Stomach (tissue), 9 donors: ENCODE data around the gene CLDN18. TPM values are rescaled to one million over a fixed set of nuclear protein-coding genes. Genes with fewer than 3 reads are reported as not detected.

Source experiments
- DNase-seq, 2 donors: peaks; one replicate each; pipeline versions ENCODE4 v3.0.0 to v3.0.0-alpha.2; 2013 to 2019
- H3K27ac ChIP-seq, 5 donors: fragments of 200-600 bp in 4 of 5; sonication (generic) in 4 of 5; one replicate each; pipeline ENCODE4 v1.5.1; 2013 to 2019; ENCODE audit warnings: mild to moderate bottlenecking in 1 of 5, moderate library complexity in 1 of 5
- H3K27me3 ChIP-seq, 3 donors: fragments of 200-600 bp; sonication (generic); one replicate each; pipeline ENCODE4 v1.5.1; 2017 to 2019; ENCODE audit warnings: mixed run types in 1 of 3
- H3K36me3 ChIP-seq, 4 donors: fragments of 200-600 bp; sonication (generic); 1 replicate in 3 of 4; 2 replicates in 1 of 4; pipeline ENCODE4 v1.5.1; 2016 to 2019
- H3K4me1 ChIP-seq, 4 donors: fragments of 200-600 bp; sonication (generic); one replicate each; pipeline ENCODE4 v1.5.1; 2016 to 2019
- H3K4me3 ChIP-seq, 4 donors: fragments of 200-600 bp; sonication (generic) in 3 of 4; one replicate each; pipeline ENCODE4 v1.5.1; 2016 to 2019; ENCODE audit warnings: mild to moderate bottlenecking in 1 of 4
- H3K9me3 ChIP-seq, 4 donors: fragments of 200-600 bp; sonication (generic); one replicate each; pipeline ENCODE4 v1.5.1; 2016 to 2019
- EP300 ChIP-seq: sonication (generic); formaldehyde crosslinking; IDR thresholded peaks from one replicate; pipeline ENCODE4 v1.6.1; 2017; ENCODE audit warnings: antibody characterized with exemption
- POLR2A ChIP-seq, 4 donors: fragments of 450-650 bp; IDR thresholded peaks; one replicate each; pipeline ENCODE4 v1.6.1; 2016; ENCODE audit warnings: antibody characterized with exemption in 4 of 4, control low read depth in 2 of 4, mild to moderate bottlenecking in 1 of 4, moderate library complexity in 1 of 4
- POLR2AphosphoS5 ChIP-seq, 3 donors: sonication (generic); formaldehyde crosslinking; IDR thresholded peaks; one replicate each; pipeline ENCODE4 v1.6.1; 2016; ENCODE audit warnings: antibody characterized with exemption in 3 of 3
- WGBS, 5 donors: extraction: QIAGEN DNeasy Blood & Tissue Kit in 3 of 5; methylation state at CpG; one replicate each; pipeline versions ENCODE4 v1.1.5 to v1.1.7; 2013 to 2018; 5-methylcytosine and 5-hydroxymethylcytosine counted together
- intact Hi-C: fragments of 100-400 bp; cut with DNase I; formaldehyde crosslinking; loops from one replicate; pipeline ENCODE4 v1.15.1; 2023; ENCODE audit warnings: low total_unique reads
- polyA plus RNA-seq, 3 donors: library from polyadenylated mRNA; stranded (reverse); fragments of 200-250 nt; gene quantifications; one replicate each; pipeline ENCODE4 v1.2.3, GENCODE V29; 2013
- total RNA-seq, 5 donors: library from RNA; depleted of rRNA; stranded (reverse); fragments of >200 nt; gene quantifications; one replicate each; pipeline versions ENCODE4 v1.1.0 to v1.2.3, GENCODE V29; 2014 to 2016
- TF ChIP-seq, protein P1 (sequence below), 7 experiments: fragments of 450-650 bp in 4 of 7; fragments of 200-600 bp in 3 of 7; sonication (generic) in 3 of 7; IDR thresholded peaks; one replicate each; pipeline ENCODE4 v1.5.1; 2016 to 2019; ENCODE audit warnings: antibody characterized with exemption in 7 of 7, control low read depth in 2 of 7, mild to moderate bottlenecking in 1 of 7
- donor health status: healthy with polysubstance abuse.
- donor health status: Bipolar disorder and iron deficiency.
- donor health status: healthy.

The CLDN18 gene
- total and polyA plus RNA-seq, 8 donors: 1.4 to 1,096 (median 186) TPM

DNA sequence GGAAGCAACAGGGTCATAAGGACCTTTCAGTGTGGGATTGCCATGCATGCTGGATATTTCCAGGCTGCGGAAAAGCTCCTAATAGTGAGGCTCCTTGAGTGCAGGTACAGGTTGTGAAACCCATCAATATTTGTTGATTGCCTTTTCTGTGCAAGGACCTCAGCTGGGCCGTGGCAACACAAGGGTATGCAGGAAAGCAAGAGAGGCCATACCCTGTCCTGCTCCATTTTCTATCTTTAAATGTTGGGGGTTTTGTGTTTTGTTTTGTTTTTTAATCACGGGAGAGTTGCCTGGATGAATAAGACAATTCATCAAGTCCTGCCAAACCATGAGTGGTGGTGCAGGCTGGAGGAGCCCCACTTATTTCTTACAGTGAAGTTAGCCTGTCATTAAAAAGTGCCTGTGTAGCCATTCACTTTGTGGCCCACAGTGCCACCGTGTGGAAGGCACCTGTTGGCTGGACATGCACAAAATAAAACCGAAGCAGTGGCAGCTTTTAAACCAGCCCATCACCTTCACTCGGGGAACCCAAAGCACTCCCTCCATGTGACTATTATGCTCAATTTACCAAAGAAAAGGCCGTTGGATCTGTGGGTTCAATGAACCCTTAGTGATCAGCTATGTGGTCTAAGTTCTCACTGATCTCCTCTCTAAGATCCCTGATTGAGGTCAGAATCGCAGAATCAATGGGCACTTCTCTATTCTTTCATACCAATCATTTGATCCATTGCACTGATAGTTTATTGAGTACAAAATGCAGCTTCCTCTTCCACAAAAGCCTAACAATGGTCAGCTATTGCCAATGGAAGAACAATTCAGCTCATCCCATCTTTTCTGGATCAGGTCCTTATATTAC lies 42.2 kb downstream of the CLDN18 start:
- peak in 1 of 3 donors; percentile 50 for TF ChIP-seq POLR2AphosphoS5 (IDR thresholded peaks at IDR 0.05)
- TF ChIP-seq POLR2A (IDR thresholded peaks at IDR 0.05): no peak
- no peak for TF ChIP-seq EP300
- TF ChIP-seq, protein P1, sequence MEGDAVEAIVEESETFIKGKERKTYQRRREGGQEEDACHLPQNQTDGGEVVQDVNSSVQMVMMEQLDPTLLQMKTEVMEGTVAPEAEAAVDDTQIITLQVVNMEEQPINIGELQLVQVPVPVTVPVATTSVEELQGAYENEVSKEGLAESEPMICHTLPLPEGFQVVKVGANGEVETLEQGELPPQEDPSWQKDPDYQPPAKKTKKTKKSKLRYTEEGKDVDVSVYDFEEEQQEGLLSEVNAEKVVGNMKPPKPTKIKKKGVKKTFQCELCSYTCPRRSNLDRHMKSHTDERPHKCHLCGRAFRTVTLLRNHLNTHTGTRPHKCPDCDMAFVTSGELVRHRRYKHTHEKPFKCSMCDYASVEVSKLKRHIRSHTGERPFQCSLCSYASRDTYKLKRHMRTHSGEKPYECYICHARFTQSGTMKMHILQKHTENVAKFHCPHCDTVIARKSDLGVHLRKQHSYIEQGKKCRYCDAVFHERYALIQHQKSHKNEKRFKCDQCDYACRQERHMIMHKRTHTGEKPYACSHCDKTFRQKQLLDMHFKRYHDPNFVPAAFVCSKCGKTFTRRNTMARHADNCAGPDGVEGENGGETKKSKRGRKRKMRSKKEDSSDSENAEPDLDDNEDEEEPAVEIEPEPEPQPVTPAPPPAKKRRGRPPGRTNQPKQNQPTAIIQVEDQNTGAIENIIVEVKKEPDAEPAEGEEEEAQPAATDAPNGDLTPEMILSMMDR (IDR thresholded peaks at IDR 0.05): peak in 5 of 7 experiments; percentile 47 to 75 (median 54)
- DNase-seq: peak; percentile 75 to 81
- no peaks in the 10 kb centered on the region for H3K4me1 ChIP-seq
- H3K9me3 ChIP-seq: no peaks in the 10 kb centered on the region
- H3K27ac ChIP-seq: no peak overlapping the region
- no peak overlapping the region for H3K4me3 ChIP-seq
- no peaks in the 10 kb centered on the region for H3K27me3 ChIP-seq
- 36 to 44% (median 40%) methylated on average over 8 of the region's 8 CpGs for WGBS, 5 donors
- peaks cover 0 to 9% (median 0%) of the 10 kb centered on the region in 4 donors for H3K36me3 ChIP-seq
- intact Hi-C loops: loop anchor here (10.0 kb wide), 1 partner anchor 947 kb away; no protein-coding TSS in a partner anchor

DNA sequence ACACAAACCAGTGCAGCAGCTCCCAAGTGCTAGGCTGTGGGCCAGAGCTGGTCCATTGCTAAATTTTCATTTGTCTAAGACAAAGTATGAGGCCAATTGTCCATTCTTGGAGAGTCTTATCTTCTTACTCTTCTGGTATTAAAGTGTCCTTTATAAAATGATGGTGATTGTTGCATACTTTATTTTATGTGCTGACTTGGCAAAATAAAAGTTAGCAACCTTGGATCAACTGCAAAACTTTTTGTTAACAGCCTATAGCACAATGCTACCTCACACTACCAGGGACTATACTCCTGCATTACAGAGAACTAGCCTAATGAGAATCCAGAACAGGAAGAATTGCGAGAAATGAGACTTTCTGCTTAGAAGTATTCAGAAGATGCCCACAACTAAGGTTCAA lies 44.1 kb downstream of the CLDN18 start:
- intact Hi-C loops: loop anchor here (10.0 kb wide), 1 partner anchor 949 kb away; no protein-coding TSS in a partner anchor
- no peaks in the 10 kb centered on the region for H3K36me3 ChIP-seq
- no peaks in the 10 kb centered on the region for H3K9me3 ChIP-seq
- H3K4me1 ChIP-seq: no peaks in the 10 kb centered on the region
- 82 to 97% (median 91%) methylated on average over 1 of the region's 1 CpG for WGBS, 5 donors
- TF ChIP-seq EP300 (no peak), POLR2AphosphoS5 (IDR thresholded peaks at IDR 0.05) (no peak), POLR2A (IDR thresholded peaks at IDR 0.05) (no peak)
- TF ChIP-seq, protein P1 (IDR thresholded peaks at IDR 0.05): no peak
- no peaks in the 10 kb centered on the region for H3K27me3 ChIP-seq
- H3K4me3 ChIP-seq: no peak overlapping the region
- no peak for DNase-seq
- H3K27ac ChIP-seq: no peak overlapping the region

GRCh38 chr3:138057384-138057783 lies 47.4 kb downstream of the CLDN18 start:
- Histone ChIP-seq H3K36me3 (peaks cover 0 to 13% (median 6%) of the 10 kb centered on the region in 4 donors), H3K4me3 (no peak overlapping the region), H3K9me3 (no peaks in the 10 kb centered on the region), H3K4me1 (no peaks in the 10 kb centered on the region), H3K27ac (no peak overlapping the region), H3K27me3 (no peaks in the 10 kb centered on the region)
- TF ChIP-seq, protein P1 (IDR thresholded peaks at IDR 0.05): no peak
- TF ChIP-seq EP300 (no peak), POLR2AphosphoS5 (IDR thresholded peaks at IDR 0.05) (no peak), POLR2A (IDR thresholded peaks at IDR 0.05) (no peak)
- 46 to 75% (median 62%) methylated on average over 3 of the region's 3 CpGs for WGBS, 5 donors
- intact Hi-C loops: loop anchor here (10.0 kb wide), 1 partner anchor 953 kb away; no protein-coding TSS in a partner anchor
- DNase-seq: no peak

GRCh38 chr3:138059261-138059660 lies 49.3 kb downstream of the CLDN18 start:
- no peaks in the 10 kb centered on the region for H3K27me3 ChIP-seq
- no peak overlapping the region for H3K27ac ChIP-seq
- intact Hi-C loops: loop anchor here (10.0 kb wide), 1 partner anchor 954 kb away; no protein-coding TSS in a partner anchor

More at GRCh38 chr3:138059261-138059660, 49.3 kb downstream of the CLDN18 start:
- Histone ChIP-seq H3K4me1 (no peaks in the 10 kb centered on the region), H3K4me3 (no peak overlapping the region), H3K36me3 (peaks cover 0 to 32% (median 25%) of the 10 kb centered on the region in 4 donors), H3K9me3 (no peaks in the 10 kb centered on the region)
- DNase-seq: peak in 1 of 2 donors; percentile 39
- TF ChIP-seq, protein P1 (IDR thresholded peaks at IDR 0.05): no peak
- TF ChIP-seq EP300 (no peak), POLR2A (IDR thresholded peaks at IDR 0.05) (no peak), POLR2AphosphoS5 (IDR thresholded peaks at IDR 0.05) (no peak)
